ENCODE results near the gene HMCN2.

HMCN2 gene

DNA sequence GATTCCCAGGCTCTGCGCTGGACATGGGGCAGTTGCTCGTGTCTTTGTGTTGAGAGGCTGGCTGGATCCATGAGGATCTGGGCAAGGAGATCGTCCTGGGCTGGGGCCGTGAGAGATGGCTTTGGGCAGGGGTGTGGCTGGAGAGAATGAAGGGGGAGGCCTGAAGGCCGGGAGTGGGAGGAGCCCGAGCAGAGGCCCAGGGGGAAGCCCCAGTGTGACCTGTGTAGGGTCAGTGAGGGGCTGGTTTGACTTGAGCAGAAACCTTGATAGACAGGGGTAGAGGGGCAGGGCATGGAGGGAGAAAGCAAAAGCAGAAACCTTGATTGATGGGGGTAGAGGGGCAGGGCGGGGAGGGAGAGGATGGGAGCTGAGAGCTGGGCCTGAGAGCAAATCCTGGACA lies 124.8 kb downstream of the HMCN2 start:
- H3K27me3 ChIP-seq = no peaks in the 10 kb centered on the region
- peaks cover 0 to 11% (median 5%) of the 10 kb centered on the region in 10 experiments; a peak in 7 of 20 replicates for H3K4me1 ChIP-seq
- peaks cover 0 to 11% (median 0%) of the 10 kb centered on the region in 11 experiments; a peak in 2 of 22 replicates for H4K20me1 ChIP-seq
- H3K36me3 ChIP-seq = no peaks in the 10 kb centered on the region
- H3K4me3 ChIP-seq = no peak overlapping the region
- H3K4me2 ChIP-seq = peak overlapping the region in 4 of 11 experiments; percentile 18 to 44 (median 28); a peak in 2 of 22 replicates
- no peak overlapping the region for H3K27ac ChIP-seq
- H3K9ac ChIP-seq = no peak overlapping the region
- no peaks in the 10 kb centered on the region for H3K9me3 ChIP-seq (replicated peaks in 1 of 11)
- TF ChIP-seq Cebpa-rat (IDR thresholded peaks at IDR 0.05) = no peak

DNA sequence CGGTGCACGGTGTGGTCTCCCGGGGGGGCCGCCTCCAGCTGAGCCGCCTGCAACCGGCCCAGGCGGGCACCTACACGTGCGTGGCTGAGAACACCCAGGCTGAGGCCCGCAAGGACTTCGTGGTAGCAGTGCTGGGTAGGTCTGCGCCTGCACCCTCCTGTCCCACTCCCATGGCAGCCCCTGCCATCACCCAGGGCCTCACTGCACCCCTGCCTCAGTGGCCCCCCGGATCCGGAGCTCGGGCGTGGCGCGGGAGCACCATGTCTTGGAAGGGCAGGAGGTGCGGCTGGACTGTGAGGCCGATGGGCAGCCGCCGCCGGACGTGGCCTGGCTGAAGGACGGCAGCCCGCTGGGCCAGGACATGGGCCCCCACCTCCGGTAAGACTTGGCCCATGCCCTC lies 125.4 kb downstream of the HMCN2 start:
- no peak overlapping the region for H3K27ac ChIP-seq
- no peak for TF ChIP-seq Cebpa-rat (IDR thresholded peaks at IDR 0.05)

DNA sequence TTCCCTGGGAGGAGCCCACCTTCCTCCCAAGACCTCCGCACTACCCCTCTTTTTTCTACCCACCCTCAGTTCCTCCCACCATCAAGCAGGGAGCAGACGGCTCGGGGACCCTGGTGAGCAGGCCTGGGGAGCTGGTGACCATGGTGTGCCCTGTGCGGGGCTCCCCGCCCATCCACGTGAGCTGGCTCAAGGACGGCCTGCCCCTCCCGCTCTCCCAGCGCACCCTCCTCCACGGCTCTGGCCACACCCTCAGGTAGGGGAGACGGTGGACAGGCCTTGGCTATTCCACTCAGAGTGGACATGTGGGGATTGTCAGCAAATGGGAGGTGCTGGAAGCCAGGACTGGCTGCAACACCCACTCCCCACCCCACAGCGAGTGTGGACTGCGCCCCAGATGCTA lies 126.3 kb downstream of the HMCN2 start:
- H3K9me3 ChIP-seq (replicated peaks in 1 of 11) = no peaks in the 10 kb centered on the region
- H4K20me1 ChIP-seq = peaks cover 0 to 11% (median 0%) of the 10 kb centered on the region in 11 experiments; a peak in 2 of 22 replicates
- TF ChIP-seq Cebpa-rat (IDR thresholded peaks at IDR 0.05) = no peak
- no peak overlapping the region for H3K9ac ChIP-seq
- H3K4me1 ChIP-seq = peaks cover 0 to 11% (median 5%) of the 10 kb centered on the region in 10 experiments; a peak in 7 of 20 replicates
- H3K27me3 ChIP-seq = no peaks in the 10 kb centered on the region
- H3K36me3 ChIP-seq = no peaks in the 10 kb centered on the region
- no peak overlapping the region for H3K27ac ChIP-seq
- H3K4me3 ChIP-seq = no peak overlapping the region
- no peak overlapping the region for H3K4me2 ChIP-seq

More for the DNA sequence above, 125.4 kb downstream of the HMCN2 start:
- Histone ChIP-seq H3K9ac (0 out of 22 replicates have a peak overlapping the region, but pooled peaks of 1 of the 11 experiments have one; percentile 18), H3K4me2 (peak overlapping the region in 6 of 11 experiments; percentile 9 to 44 (median 23); a peak in 5 of 22 replicates), H3K27me3 (no peaks in the 10 kb centered on the region), H4K20me1 (peaks cover 0 to 11% (median 0%) of the 10 kb centered on the region in 11 experiments; a peak in 2 of 22 replicates), H3K36me3 (no peaks in the 10 kb centered on the region), H3K4me3 (no peak overlapping the region), H3K9me3 (replicated peaks in 1 of 11) (no peaks in the 10 kb centered on the region), H3K4me1 (peaks cover 0 to 11% (median 5%) of the 10 kb centered on the region in 10 experiments; a peak in 7 of 20 replicates)

DNA sequence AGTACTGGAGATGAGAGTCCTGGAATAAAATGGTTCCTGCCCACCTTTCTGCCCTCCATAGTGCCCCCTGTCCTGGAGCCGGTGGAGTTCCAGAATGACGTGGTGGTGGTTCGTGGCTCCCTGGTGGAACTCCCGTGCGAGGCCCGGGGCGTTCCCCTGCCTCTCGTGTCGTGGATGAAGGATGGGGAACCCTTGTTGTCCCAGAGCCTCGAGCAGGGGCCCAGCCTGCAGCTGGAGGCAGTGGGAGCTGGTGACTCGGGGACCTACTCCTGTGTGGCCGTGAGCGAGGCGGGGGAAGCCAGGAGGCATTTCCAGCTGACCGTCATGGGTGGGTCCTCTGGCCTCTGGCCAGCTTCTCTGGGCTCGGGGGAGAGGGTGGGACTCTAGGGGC lies 128.1 kb downstream of the HMCN2 start:
- Histone ChIP-seq H3K27me3 (no peaks in the 10 kb centered on the region), H3K27ac (no peak overlapping the region), H3K4me3 (no peak overlapping the region), H3K36me3 (no peaks in the 10 kb centered on the region), H3K9me3 (replicated peaks in 1 of 11) (no peaks in the 10 kb centered on the region), H3K4me1 (peaks cover 0 to 11% (median 5%) of the 10 kb centered on the region in 10 experiments; a peak in 7 of 20 replicates), H3K4me2 (no peak overlapping the region), H4K20me1 (peaks cover 0 to 6% (median 0%) of the 10 kb centered on the region in 11 experiments; a peak in 2 of 22 replicates), H3K9ac (no peak overlapping the region)
- no peak for TF ChIP-seq Cebpa-rat (IDR thresholded peaks at IDR 0.05)

DNA sequence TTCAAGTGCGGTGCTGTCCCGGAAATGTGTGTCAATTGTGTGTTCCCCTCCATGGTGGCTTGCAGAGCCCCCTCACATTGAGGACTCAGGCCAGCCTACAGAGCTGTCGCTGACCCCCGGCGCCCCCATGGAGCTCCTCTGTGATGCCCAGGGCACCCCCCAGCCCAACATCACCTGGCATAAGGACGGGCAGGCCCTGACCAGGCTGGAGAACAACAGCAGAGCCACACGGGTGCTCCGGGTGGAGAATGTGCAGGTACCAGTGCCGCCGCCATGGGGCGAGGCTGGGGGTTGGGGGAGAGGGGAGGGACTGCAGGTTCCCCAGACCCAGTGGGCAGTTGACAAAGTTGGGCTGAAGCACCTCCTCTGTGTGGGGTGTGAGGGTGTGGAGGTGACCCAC lies 128.8 kb downstream of the HMCN2 start:
- Histone ChIP-seq H3K4me1 (peaks cover 0 to 11% (median 5%) of the 10 kb centered on the region in 10 experiments; a peak in 7 of 20 replicates), H3K27ac (no peak overlapping the region), H3K4me2 (no peak overlapping the region), H3K27me3 (no peaks in the 10 kb centered on the region), H3K9me3 (replicated peaks in 1 of 11) (no peaks in the 10 kb centered on the region), H3K36me3 (no peaks in the 10 kb centered on the region), H3K9ac (no peak overlapping the region), H4K20me1 (peaks cover 0 to 6% (median 0%) of the 10 kb centered on the region in 11 experiments; a peak in 2 of 22 replicates), H3K4me3 (no peak overlapping the region)
- no peak for TF ChIP-seq Cebpa-rat (IDR thresholded peaks at IDR 0.05)

DNA sequence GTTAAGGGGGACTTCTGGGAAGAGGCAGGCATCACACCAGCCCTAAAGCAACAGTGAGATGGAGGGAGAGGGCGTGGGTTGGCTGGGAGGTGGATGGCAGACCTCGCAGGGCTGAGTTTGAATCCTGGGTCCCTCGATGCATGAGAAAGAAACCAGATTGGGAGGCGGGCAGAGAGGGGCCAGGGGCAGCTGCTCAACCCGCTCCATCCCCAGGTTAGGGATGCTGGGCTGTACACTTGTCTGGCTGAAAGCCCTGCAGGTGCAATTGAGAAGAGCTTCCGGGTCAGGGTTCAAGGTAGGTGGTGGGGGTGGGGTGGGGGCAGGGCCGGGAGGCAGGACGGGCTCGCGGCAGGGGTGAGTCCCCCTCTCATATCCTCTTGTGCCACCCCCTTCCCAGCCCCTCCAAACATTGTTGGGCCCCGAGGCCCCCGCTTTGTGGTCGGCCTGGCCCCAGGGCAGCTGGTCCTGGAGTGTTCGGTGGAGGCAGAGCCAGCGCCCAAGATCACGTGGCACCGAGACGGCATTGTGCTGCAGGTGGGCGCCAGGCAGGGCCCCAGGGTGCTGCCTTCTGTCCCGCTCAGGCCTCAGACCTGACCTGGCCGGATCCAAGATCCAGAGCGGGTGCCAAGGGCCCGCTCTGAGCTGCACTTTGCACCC lies 129.4 kb downstream of the HMCN2 start:
- H3K27ac ChIP-seq = no peak overlapping the region
- no peaks in the 10 kb centered on the region for H3K9me3 ChIP-seq (replicated peaks in 1 of 11)
- no peak overlapping the region for H3K4me2 ChIP-seq
- no peak overlapping the region for H3K4me3 ChIP-seq
- no peaks in the 10 kb centered on the region for H3K27me3 ChIP-seq
- H3K4me1 ChIP-seq = peaks cover 0 to 11% (median 5%) of the 10 kb centered on the region in 10 experiments; a peak in 7 of 20 replicates
- no peak overlapping the region for H3K9ac ChIP-seq
- no peaks in the 10 kb centered on the region for H3K36me3 ChIP-seq
- H4K20me1 ChIP-seq = peaks cover 0 to 6% (median 0%) of the 10 kb centered on the region in 11 experiments; a peak in 2 of 22 replicates
- TF ChIP-seq Cebpa-rat (IDR thresholded peaks at IDR 0.05) = no peak

DNA sequence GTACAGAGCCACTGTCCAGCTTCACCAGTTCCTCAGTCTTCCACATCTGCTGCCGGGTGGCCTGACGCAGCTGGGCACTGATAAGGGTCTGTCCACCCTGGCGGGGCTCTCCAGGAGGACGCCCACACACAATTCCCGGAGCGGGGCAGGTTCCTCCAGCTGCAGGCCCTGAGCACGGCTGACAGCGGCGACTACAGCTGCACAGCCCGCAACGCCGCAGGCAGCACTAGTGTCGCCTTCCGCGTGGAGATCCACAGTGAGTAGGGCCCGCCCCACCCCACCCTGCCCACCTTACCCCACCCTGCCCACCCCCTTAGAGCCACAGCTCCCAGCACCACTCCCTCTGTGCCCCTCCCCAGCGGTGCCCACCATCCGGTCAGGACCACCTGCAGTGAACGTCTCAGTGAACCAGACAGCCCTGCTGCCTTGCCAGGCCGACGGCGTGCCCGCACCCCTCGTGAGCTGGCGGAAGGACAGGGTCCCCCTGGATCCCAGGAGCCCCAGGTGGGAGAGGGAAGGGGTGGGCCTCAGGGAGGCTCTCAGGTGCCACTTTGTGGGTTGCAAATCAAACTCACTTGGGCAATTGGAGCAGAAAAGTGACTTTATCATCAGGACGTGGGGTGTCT lies 130.4 kb downstream of the HMCN2 start:
- Histone ChIP-seq H3K36me3 (no peaks in the 10 kb centered on the region), H4K20me1 (peaks cover 0 to 5% (median 0%) of the 10 kb centered on the region in 11 experiments; a peak in 2 of 22 replicates), H3K4me3 (no peak overlapping the region), H3K27me3 (no peaks in the 10 kb centered on the region), H3K27ac (no peak overlapping the region), H3K4me2 (no peak overlapping the region), H3K9ac (no peak overlapping the region), H3K9me3 (replicated peaks in 1 of 11) (no peaks in the 10 kb centered on the region), H3K4me1 (peaks cover 0 to 4% (median 1%) of the 10 kb centered on the region in 10 experiments; a peak in 7 of 20 replicates)
- no peak for TF ChIP-seq Cebpa-rat (IDR thresholded peaks at IDR 0.05)

DNA sequence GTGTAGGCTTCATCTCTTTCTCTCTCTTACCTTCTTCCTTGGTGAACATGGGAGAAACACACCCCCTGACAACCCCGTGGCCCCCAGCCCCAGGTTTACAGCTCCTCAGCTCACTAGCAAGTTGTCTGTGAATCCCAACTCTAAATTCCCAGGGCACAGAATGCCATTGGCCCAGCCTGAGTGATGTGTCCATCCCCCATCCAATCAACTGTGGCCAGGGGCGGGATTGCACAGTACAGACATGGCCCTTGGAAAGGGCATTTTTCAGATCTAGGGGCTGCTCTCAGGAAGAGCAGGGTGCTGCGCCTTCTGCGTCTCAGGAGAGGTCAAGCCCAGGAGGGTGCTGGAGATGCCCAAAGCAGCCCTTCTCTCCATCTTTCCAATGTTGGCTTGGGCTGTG lies 131.0 kb downstream of the HMCN2 start:
- Histone ChIP-seq H3K4me3 (no peak overlapping the region), H4K20me1 (no peaks in the 10 kb centered on the region; a peak in 2 of 22 replicates), H3K9me3 (replicated peaks in 1 of 11) (no peaks in the 10 kb centered on the region), H3K36me3 (no peaks in the 10 kb centered on the region), H3K4me2 (no peak overlapping the region), H3K27me3 (no peaks in the 10 kb centered on the region), H3K9ac (no peak overlapping the region), H3K4me1 (no peaks in the 10 kb centered on the region), H3K27ac (no peak overlapping the region)
- TF ChIP-seq Cebpa-rat (IDR thresholded peaks at IDR 0.05) = no peak

DNA sequence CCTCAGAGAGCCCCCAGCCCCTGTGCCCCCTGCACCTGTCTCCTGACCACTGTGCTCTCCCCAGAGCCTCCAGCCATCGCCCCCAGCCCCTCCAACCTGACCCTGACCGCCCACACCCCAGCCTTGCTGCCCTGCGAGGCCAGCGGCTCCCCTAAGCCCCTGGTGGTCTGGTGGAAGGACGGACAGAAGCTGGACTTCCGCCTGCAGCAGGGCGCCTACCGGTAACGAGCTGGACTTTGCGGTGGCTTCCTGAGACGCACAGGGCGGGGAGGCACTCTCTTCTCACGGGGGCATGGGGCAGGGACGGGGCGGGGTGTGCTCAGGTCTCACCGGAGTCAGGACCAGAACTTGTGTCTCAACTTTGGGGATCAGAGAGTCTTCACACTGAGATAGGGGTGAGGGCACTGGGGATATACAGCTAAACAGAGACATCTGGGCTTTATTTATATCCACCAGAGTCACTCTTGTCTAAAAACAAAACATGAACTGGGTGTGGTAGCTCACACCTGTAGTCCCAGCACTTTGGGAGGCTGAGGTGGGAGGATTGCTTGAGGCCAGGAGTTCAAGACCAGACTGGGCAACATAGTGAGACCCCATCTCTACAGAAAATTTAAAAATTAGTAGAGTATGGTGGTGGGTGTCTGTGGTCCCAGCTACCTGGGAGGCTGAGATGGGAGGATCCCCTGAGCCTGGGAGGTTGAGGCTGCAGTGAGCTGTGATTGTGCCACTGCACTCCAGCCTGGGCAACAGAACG lies 133.1 kb downstream of the HMCN2 start:
- Histone ChIP-seq H3K9ac (no peak overlapping the region), H3K9me3 (replicated peaks in 1 of 11) (no peaks in the 10 kb centered on the region), H3K4me3 (no peak overlapping the region), H3K4me2 (no peak overlapping the region), H3K36me3 (no peaks in the 10 kb centered on the region), H3K27me3 (no peaks in the 10 kb centered on the region), H3K27ac (no peak overlapping the region), H3K4me1 (peaks cover 0 to 12% (median 0%) of the 10 kb centered on the region in 10 experiments; a peak in 2 of 20 replicates), H4K20me1 (no peaks in the 10 kb centered on the region; a peak in 1 of 22 replicates)
- TF ChIP-seq Cebpa-rat (IDR thresholded peaks at IDR 0.05) = no peak
